HepG2 (cell line): ENCODE data around the gene KIF26B.

ENCODE experiments used
- ELF4 ChIP-seq: sonication (generic); formaldehyde crosslinking; IDR thresholded peaks from 2 replicates; pipeline ENCODE4 v1.5.0; 2020; ENCODE audit warnings: missing genetic modification reagents, mild to moderate bottlenecking, moderate library complexity, borderline replicate concordance
- ERF ChIP-seq: IDR thresholded peaks from 2 replicates; pipeline ENCODE4 v1.6.1; 2018; ENCODE audit warnings: missing biosample characterization, missing genetic modification reagents
- EZH2 ChIP-seq: conservative IDR thresholded peaks from 2 replicates; pipeline ENCODE4 v1.6.1; 2012; ENCODE audit warnings: mild to moderate bottlenecking, low read depth, low read length, moderate library complexity
- PHF21A ChIP-seq: sonication (generic); formaldehyde crosslinking; IDR thresholded peaks from 2 replicates; pipeline ENCODE4 v1.5.0; 2020; ENCODE audit warnings: mild to moderate bottlenecking, missing genetic modification reagents

- TF ChIP-seq ERF (CRISPR knock-in tag) (no peak), EZH2 (no peak), ELF4 (CRISPR knock-in tag) (no peak), PHF21A (CRISPR knock-in tag) (no peak)
Observed at GRCh38 chr1:245266105-245266504, 111.3 kb downstream of the KIF26B start.
